Spleen (tissue), 7 donors: Measurements from ENCODE around the gene RGS2.

Source experiments
- POLR2A ChIP-seq, 3 donors: fragments of 450-650 bp; IDR thresholded peaks; one replicate each; pipeline ENCODE4 v1.5.1; 2017; ENCODE audit warnings: antibody characterized with exemption in 3 of 3, mild to moderate bottlenecking in 1 of 3
- TF ChIP-seq, protein P1 (sequence below), 11 experiments: fragments of 200-600 bp in 7 of 11; fragments of 450-650 bp in 4 of 11; sonication (generic) in 4 of 11; IDR thresholded peaks in 8 of 11; conservative IDR thresholded peaks in 3 of 11; 1 replicate in 7 of 11; 2 replicates in 4 of 11; pipeline versions ENCODE4 v1.4.0 to v1.8.0; 2016 to 2021; ENCODE audit warnings: antibody characterized with exemption in 11 of 11, inconsistent platforms in 4 of 11, mild to moderate bottlenecking in 1 of 11
- donor health status: DM: no; HTN: no; CAD: no; lungs with moderate emphysema.
- donor health status: DM: no; HTN: no; CAD: no.
- donor health status: DM: no; HTN: no; CAD: no.

DNA sequence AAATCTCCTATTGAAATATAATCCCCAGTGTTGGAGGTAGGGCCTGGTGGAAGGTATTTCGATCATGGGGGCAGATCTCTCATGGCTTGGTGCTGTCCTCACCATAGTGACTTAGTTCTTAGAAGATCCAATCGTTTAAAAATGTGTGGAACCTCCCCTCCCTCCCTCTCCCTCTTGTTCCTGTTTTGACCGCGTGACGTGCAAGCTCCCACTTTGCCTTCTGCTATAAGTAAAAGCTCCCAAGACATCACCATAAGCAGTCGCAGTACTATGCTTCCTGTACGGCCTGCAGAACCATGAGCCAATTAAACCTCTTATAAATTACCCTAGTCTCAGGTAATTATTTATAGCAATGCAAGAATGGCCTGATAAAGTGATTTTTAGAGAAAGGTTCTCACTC, 10.9 kb upstream of the RGS2 start:
- TF ChIP-seq POLR2A (IDR thresholded peaks at IDR 0.05) = no peak
- TF ChIP-seq, protein P1, sequence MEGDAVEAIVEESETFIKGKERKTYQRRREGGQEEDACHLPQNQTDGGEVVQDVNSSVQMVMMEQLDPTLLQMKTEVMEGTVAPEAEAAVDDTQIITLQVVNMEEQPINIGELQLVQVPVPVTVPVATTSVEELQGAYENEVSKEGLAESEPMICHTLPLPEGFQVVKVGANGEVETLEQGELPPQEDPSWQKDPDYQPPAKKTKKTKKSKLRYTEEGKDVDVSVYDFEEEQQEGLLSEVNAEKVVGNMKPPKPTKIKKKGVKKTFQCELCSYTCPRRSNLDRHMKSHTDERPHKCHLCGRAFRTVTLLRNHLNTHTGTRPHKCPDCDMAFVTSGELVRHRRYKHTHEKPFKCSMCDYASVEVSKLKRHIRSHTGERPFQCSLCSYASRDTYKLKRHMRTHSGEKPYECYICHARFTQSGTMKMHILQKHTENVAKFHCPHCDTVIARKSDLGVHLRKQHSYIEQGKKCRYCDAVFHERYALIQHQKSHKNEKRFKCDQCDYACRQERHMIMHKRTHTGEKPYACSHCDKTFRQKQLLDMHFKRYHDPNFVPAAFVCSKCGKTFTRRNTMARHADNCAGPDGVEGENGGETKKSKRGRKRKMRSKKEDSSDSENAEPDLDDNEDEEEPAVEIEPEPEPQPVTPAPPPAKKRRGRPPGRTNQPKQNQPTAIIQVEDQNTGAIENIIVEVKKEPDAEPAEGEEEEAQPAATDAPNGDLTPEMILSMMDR (IDR thresholded peaks at IDR 0.05 in 8 of 11, conservative IDR thresholded peaks at IDR 0.05 in 3 of 11) = no peak
